Activated B cell treated with CpG ODN at 0.5 μM for 24 hours (primary cell): ENCODE data around the gene MCM8. TPM values are rescaled to one million over a fixed set of nuclear protein-coding genes. Genes with fewer than 3 reads are reported as not detected.

Experiments used
- ATAC-seq: fragments of 200-7000 bp; cut with Tn5 transposase; one replicate; pipeline ENCODE4 v1.10.0; 2021; ENCODE audit warnings: low read depth, mild to moderate bottlenecking, moderate library complexity
- CTCF ChIA-PET: fragments of 350-600 bp; sonication (Branson Sonifier 250); formaldehyde crosslinking; loops from one replicate; lab custom pipeline; 2021; ENCODE audit warnings: antibody characterized with exemption; lab: Charles Lee
- POLR2A ChIA-PET: fragments of 350-600 bp; sonication (Branson Sonifier 250); formaldehyde crosslinking; loops from one replicate; lab custom pipeline; 2021; ENCODE audit warnings: antibody characterized with exemption; lab: Charles Lee
- DNase-seq: peaks from one replicate; pipeline ENCODE4 v3.0.0; 2022
- H3K27ac Mint-ChIP-seq: one replicate; pipeline ENCODE4 v1.8.0; 2020; ENCODE audit warnings: mixed read lengths
- H3K27me3 Mint-ChIP-seq: one replicate; pipeline ENCODE4 v1.8.0; 2021; ENCODE audit warnings: mixed read lengths
- H3K36me3 Mint-ChIP-seq: one replicate; pipeline ENCODE4 v1.8.0; 2021; ENCODE audit warnings: low read depth, mixed read lengths
- H3K4me1 Mint-ChIP-seq: one replicate; pipeline ENCODE4 v1.8.0; 2021; ENCODE audit warnings: mixed read lengths
- H3K4me3 Mint-ChIP-seq: one replicate; pipeline ENCODE4 v1.8.0; 2020; ENCODE audit warnings: mild to moderate bottlenecking, mixed read lengths
- H3K9me3 Mint-ChIP-seq: one replicate; pipeline ENCODE4 v1.8.0; 2020; ENCODE audit warnings: mixed read lengths
- CTCF ChIP-seq: fragments of 200-600 bp; IDR thresholded peaks from one replicate; pipeline ENCODE4 v1.8.0; 2022; ENCODE audit warnings: antibody characterized with exemption, mild to moderate bottlenecking
- intact Hi-C: fragments of 100-400 bp; cut with micrococcal nuclease; formaldehyde crosslinking; loops from one replicate; pipeline ENCODE4 v1.15.1; 2024
- total RNA-seq: library from RNA; stranded (reverse); gene quantifications from 2 replicates; pipeline ENCODE4 v1.2.3, GENCODE V29; 2022

MCM8 gene
- total RNA-seq, 1 donor from 2014 or later: 13.0 TPM

GRCh38 chr20:5980720-5981538 is 30.5 kb downstream of the MCM8 start:
- intact Hi-C loops: no loop called here
- ATAC-seq: no peak

GRCh38 chr20:5987383-5987782 is 36.9 kb downstream of the MCM8 start:
- TF ChIP-seq CTCF: no peak
- intact Hi-C loops: no loop called here

More at GRCh38 chr20:5980720-5981538, 30.5 kb downstream of the MCM8 start:
- Mint-ChIP-seq H3K36me3 (peaks cover 61% of the 10 kb centered on the region), H3K4me3 (no peak overlapping the region), H3K27me3 (no peaks in the 10 kb centered on the region), H3K27ac (no peak overlapping the region), H3K9me3 (no peaks in the 10 kb centered on the region), H3K4me1 (peaks cover under 1% of the 10 kb centered on the region)
- POLR2A ChIA-PET: no interaction called here
- CTCF ChIA-PET: no interaction called here
- no peak for TF ChIP-seq CTCF
- no peak for DNase-seq

GRCh38 chr20:5989539-5989938 is 39.1 kb downstream of the MCM8 start:
- ChIA-PET POLR2A (no interaction called here), CTCF (no interaction called here)
- no peak for TF ChIP-seq CTCF
- Mint-ChIP-seq H3K27ac (no peak overlapping the region), H3K36me3 (peaks cover 51% of the 10 kb centered on the region), H3K9me3 (no peaks in the 10 kb centered on the region), H3K4me3 (no peak overlapping the region), H3K4me1 (peaks cover 2% of the 10 kb centered on the region), H3K27me3 (no peaks in the 10 kb centered on the region)
- no peak for DNase-seq
- ATAC-seq: no peak
- intact Hi-C loops: no loop called here

More at GRCh38 chr20:5987383-5987782, 36.9 kb downstream of the MCM8 start:
- no peak for DNase-seq
- ChIA-PET POLR2A (no interaction called here), CTCF (no interaction called here)
- Mint-ChIP-seq H3K27ac (no peak overlapping the region), H3K4me1 (peaks cover 2% of the 10 kb centered on the region), H3K36me3 (peaks cover 62% of the 10 kb centered on the region), H3K9me3 (no peaks in the 10 kb centered on the region), H3K4me3 (no peak overlapping the region), H3K27me3 (no peaks in the 10 kb centered on the region)
- ATAC-seq: no peak

GRCh38 chr20:5990946-5991345 is 40.5 kb downstream of the MCM8 start:
- ATAC-seq (no peak), DNase-seq (no peak)
- Mint-ChIP-seq H3K27ac (no peak overlapping the region), H3K9me3 (no peaks in the 10 kb centered on the region), H3K4me3 (no peak overlapping the region), H3K4me1 (peaks cover 1% of the 10 kb centered on the region), H3K27me3 (no peaks in the 10 kb centered on the region), H3K36me3 (peaks cover 55% of the 10 kb centered on the region)
- ChIA-PET POLR2A (no interaction called here), CTCF (no interaction called here)
- intact Hi-C loops: no loop called here
- TF ChIP-seq CTCF: no peak

GRCh38 chr20:5991623-5992441 is 41.4 kb downstream of the MCM8 start:
- H3K36me3 Mint-ChIP-seq: peaks cover 48% of the 10 kb centered on the region
- ATAC-seq (no peak), DNase-seq (no peak)
- H3K4me1 Mint-ChIP-seq: peaks cover 3% of the 10 kb centered on the region
- no peak overlapping the region for H3K27ac Mint-ChIP-seq
- POLR2A ChIA-PET: no interaction called here
- no peak overlapping the region for H3K4me3 Mint-ChIP-seq
- no peak for TF ChIP-seq CTCF
- CTCF ChIA-PET: no interaction called here
- intact Hi-C loops: no loop called here
- H3K27me3 Mint-ChIP-seq: no peaks in the 10 kb centered on the region
- no peaks in the 10 kb centered on the region for H3K9me3 Mint-ChIP-seq
